ENCODE data around the gene ZNF428.
"Not testable (repeated sequence)": the region's sequence is repeated elsewhere in the genome, so short reads cannot be mapped to it uniquely, and the experiment has no call there.

- TF ChIP-seq CTCF (IDR thresholded peaks at IDR 0.05; ENCODE audit: low read depth, low read length, missing input control); MAX (IDR thresholded peaks at IDR 0.05): not testable (repeated sequence)
Observed at GRCh38 chr19:43600326-43600725, 19.1 kb downstream of the ZNF428 start.
